NCI-H2227 (cell line): ENCODE data around the gene NANOS3.

Source experiments
- DNase-seq: peaks from one replicate; lab custom pipeline; 2025; ENCODE audit not compliant: unreplicated experiment; lab: John Stamatoyannopoulos, UW

NANOS3 gene

GRCh38 chr19:13884726-13885591, 8.0 kb downstream of the NANOS3 start:
- no peak for DNase-seq

GRCh38 chr19:13885826-13886365, 9.0 kb downstream of the NANOS3 start:
- no peak for DNase-seq

- no peak for DNase-seq
Measured at GRCh38 chr19:13887018-13887436, 10.1 kb downstream of the NANOS3 start.

GRCh38 chr19:13887517-13887916, 10.6 kb downstream of the NANOS3 start:
- no peak for DNase-seq

GRCh38 chr19:13888281-13888680, 11.3 kb downstream of the NANOS3 start:
- DNase-seq: no peak

GRCh38 chr19:13890136-13890535, 13.2 kb downstream of the NANOS3 start:
- DNase-seq: no peak

GRCh38 chr19:13892870-13893269, 15.9 kb downstream of the NANOS3 start:
- DNase-seq: no peak

- DNase-seq: no peak
Measured at GRCh38 chr19:13894552-13894951, 17.6 kb downstream of the NANOS3 start.

GRCh38 chr19:13896227-13896626, 19.3 kb downstream of the NANOS3 start:
- no peak for DNase-seq

- no peak for DNase-seq
Measured at GRCh38 chr19:13899393-13899792, 22.5 kb downstream of the NANOS3 start.

- no peak for DNase-seq
Measured at GRCh38 chr19:13899912-13900584, 23.1 kb downstream of the NANOS3 start.

- no peak for DNase-seq
Measured at GRCh38 chr19:13902993-13903555, 26.1 kb downstream of the NANOS3 start.

- peak; percentile 93 for DNase-seq
Measured at GRCh38 chr19:13905634-13906520, 28.9 kb downstream of the NANOS3 start, which contains the start of the genes BRME1 and CC2D1A. BRME1 (minus strand) TSS chr19:13906117; CDS start chr19:13904892, 1,225 bp downstream. CC2D1A (plus strand) TSS chr19:13906201; CDS start chr19:13906442, 241 bp downstream.

- DNase-seq: no peak
Measured at GRCh38 chr19:13906521-13906904, 29.6 kb downstream of the NANOS3 start.

GRCh38 chr19:13906910-13907309, 30.0 kb downstream of the NANOS3 start:
- DNase-seq: no peak

- no peak for DNase-seq
Measured at GRCh38 chr19:13908674-13909073, 31.7 kb downstream of the NANOS3 start.

- DNase-seq: no peak
Measured at GRCh38 chr19:13909430-13909829, 32.5 kb downstream of the NANOS3 start.

- DNase-seq: no peak
Measured at GRCh38 chr19:13913352-13913751, 36.4 kb downstream of the NANOS3 start.

- DNase-seq: no peak
Measured at GRCh38 chr19:13914777-13915176, 37.8 kb downstream of the NANOS3 start.

GRCh38 chr19:13917888-13918406, 41.0 kb downstream of the NANOS3 start:
- no peak for DNase-seq
